SK-N-SH (cell line): ENCODE results near the gene KCNN3.

ENCODE experiments used
- CTCF ChIP-seq: fragments of 200-600 bp; sonication (generic); IDR thresholded peaks from 2 replicates; pipeline ENCODE4 v1.6.1; 2017; ENCODE audit warnings: antibody characterized with exemption, mild to moderate bottlenecking, moderate library complexity
- POLR2AphosphoS5 ChIP-seq: IDR thresholded peaks from 2 replicates; pipeline ENCODE4 v1.6.1; 2012; ENCODE audit warnings: low read depth, low read length
- RXRA ChIP-seq: IDR thresholded peaks from 2 replicates; pipeline ENCODE4 v1.4.0; 2012; ENCODE audit warnings: low read depth, mild to moderate bottlenecking, borderline replicate concordance
- TCF12 ChIP-seq: IDR thresholded peaks from 2 replicates; pipeline ENCODE4 v1.4.0; 2012

- no peak for TF ChIP-seq POLR2AphosphoS5
- no peak for TF ChIP-seq CTCF
- TF ChIP-seq RXRA: no peak
- no peak for TF ChIP-seq TCF12
Measured at GRCh38 chr1:154735804-154736168, 134.3 kb downstream of the KCNN3 start.
